GM23338 (cell line): ENCODE measurements around the gene CFAP58. TPM values are rescaled to one million over a fixed set of nuclear protein-coding genes. Genes with fewer than 3 reads are reported as not detected.

Source experiments
- ATAC-seq: fragments of 200-7000 bp; cut with Tn5 transposase; 3 replicates; pipeline ENCODE4 v1.9.1; 2020
- DNase-seq: peaks from one replicate; pipeline ENCODE4 v3.0.0-alpha.2; 2015; ENCODE audit warnings: low spot score
- H2AFZ ChIP-seq: fragments of 200-600 bp; sonication (generic); 2 replicates; pipeline ENCODE4 v1.8.0; 2016; ENCODE audit warnings: antibody characterized with exemption, mild to moderate bottlenecking, moderate library complexity
- H3F3A ChIP-seq: fragments of 200-600 bp; sonication (generic); replicated peaks from 2 replicates; pipeline ENCODE4 v1.8.0; 2017; ENCODE audit warnings: antibody characterized with exemption, mixed run types, low read depth
- H3K27ac ChIP-seq: fragments of 200-600 bp; sonication (generic); 2 replicates; pipeline ENCODE4 v1.6.1; 2016; ENCODE audit warnings: low read depth
- H3K27me3 ChIP-seq: fragments of 200-600 bp; sonication (generic); 2 replicates; pipeline ENCODE4 v1.8.0; 2016; ENCODE audit warnings: mild to moderate bottlenecking, mixed run types, moderate library complexity; ENCODE audit not compliant: insufficient read depth
- H3K36me3 ChIP-seq: fragments of 200-600 bp; sonication (generic); 2 replicates; pipeline ENCODE4 v1.8.0; 2016; ENCODE audit warnings: mild to moderate bottlenecking; ENCODE audit not compliant: insufficient read depth
- H3K4me1 ChIP-seq: fragments of 200-600 bp; sonication (generic); 2 replicates; pipeline ENCODE4 v1.8.0; 2016; ENCODE audit warnings: mild to moderate bottlenecking, moderate library complexity; ENCODE audit not compliant: insufficient read depth
- H3K4me2 ChIP-seq: fragments of 200-600 bp; sonication (generic); 2 replicates; pipeline ENCODE4 v1.7.1; 2017; ENCODE audit warnings: mixed run types
- H3K4me3 ChIP-seq: fragments of 200-600 bp; sonication (generic); 2 replicates; pipeline ENCODE4 v1.6.1; 2016; ENCODE audit warnings: mixed run types
- H3K79me2 ChIP-seq: fragments of 200-600 bp; sonication (generic); replicated peaks from 2 replicates; pipeline ENCODE4 v1.8.0; 2017; ENCODE audit warnings: mild to moderate bottlenecking; ENCODE audit not compliant: insufficient read depth
- H3K9me2 ChIP-seq: fragments of 200-600 bp; sonication (generic); 2 replicates; pipeline ENCODE4 v1.8.0; 2017; ENCODE audit not compliant: insufficient read depth
- H4K20me1 ChIP-seq: fragments of 200-600 bp; sonication (generic); replicated peaks from 2 replicates; pipeline ENCODE4 v1.8.0; 2017; ENCODE audit warnings: mild to moderate bottlenecking; ENCODE audit not compliant: insufficient read depth
- H3K27ac Mint-ChIP-seq: 2 replicates; pipeline ENCODE4 v1.8.0; 2020; ENCODE audit warnings: inconsistent platforms, mild to moderate bottlenecking, moderate library complexity, mixed read lengths
- H3K27me3 Mint-ChIP-seq: 3 replicates; pipeline ENCODE4 v1.8.0; 2022; ENCODE audit warnings: low read depth, mild to moderate bottlenecking, moderate library complexity, mixed read lengths, inconsistent platforms; ENCODE audit not compliant: insufficient read depth, poor library complexity
- H3K36me3 Mint-ChIP-seq: 3 replicates; pipeline ENCODE4 v1.8.0; 2021; ENCODE audit warnings: low read depth, mild to moderate bottlenecking, inconsistent platforms, moderate library complexity, mixed read lengths
- H3K4me1 Mint-ChIP-seq: 3 replicates; pipeline ENCODE4 v1.8.0; 2020; ENCODE audit warnings: mild to moderate bottlenecking, inconsistent platforms, mixed read lengths
- H3K4me3 Mint-ChIP-seq: 3 replicates; pipeline ENCODE4 v1.8.0; 2021; ENCODE audit warnings: moderate library complexity, mild to moderate bottlenecking, inconsistent platforms, mixed read lengths
- H3K9me3 Mint-ChIP-seq: 3 replicates; pipeline ENCODE4 v1.8.0; 2020; ENCODE audit warnings: moderate library complexity, mild to moderate bottlenecking, inconsistent platforms, mixed read lengths
- CREB1 ChIP-seq: fragments of 250-450 bp; sonication (Bioruptor Pico); IDR thresholded peaks from 2 replicates; pipeline ENCODE4 v1.5.0; 2020; ENCODE audit warnings: low read depth, mild to moderate bottlenecking, moderate library complexity
- EZH2 ChIP-seq: fragments of 200-600 bp; sonication (generic); IDR thresholded peaks from one replicate; pipeline ENCODE4 v1.8.0; 2017; ENCODE audit warnings: antibody characterized with exemption, mild to moderate bottlenecking, low read depth; ENCODE audit not compliant: unreplicated experiment
- EZH2phosphoT487 ChIP-seq: fragments of 200-600 bp; sonication (generic); IDR thresholded peaks from one replicate; pipeline ENCODE4 v1.8.1; 2018; ENCODE audit warnings: antibody characterized with exemption; ENCODE audit not compliant: unreplicated experiment
- JUNB ChIP-seq: IDR thresholded peaks from one replicate; pipeline ENCODE4 v1.6.1; 2016; ENCODE audit warnings: antibody characterized with exemption; ENCODE audit not compliant: unreplicated experiment
- NANOG ChIP-seq: IDR thresholded peaks from 2 replicates; pipeline ENCODE4 v1.6.1; 2016; ENCODE audit warnings: antibody characterized with exemption, borderline replicate concordance
- POLR2AphosphoS5 ChIP-seq: IDR thresholded peaks from 2 replicates; pipeline ENCODE4 v1.6.1; 2016; ENCODE audit warnings: antibody characterized with exemption, low read depth
- REST ChIP-seq: IDR thresholded peaks from one replicate; pipeline ENCODE4 v1.6.1; 2018; ENCODE audit warnings: antibody characterized with exemption; ENCODE audit not compliant: unreplicated experiment
- STAT1 ChIP-seq: IDR thresholded peaks from one replicate; pipeline ENCODE4 v1.6.1; 2016; ENCODE audit warnings: antibody characterized with exemption; ENCODE audit not compliant: unreplicated experiment
- ZNF114 ChIP-seq: fragments of 250-450 bp; sonication (Bioruptor Pico); IDR thresholded peaks from 2 replicates; pipeline ENCODE4 v1.5.0; 2020; ENCODE audit warnings: mild to moderate bottlenecking, moderate library complexity
- ZNF462 ChIP-seq: fragments of 250-450 bp; sonication (Bioruptor Pico); IDR thresholded peaks from 2 replicates; pipeline ENCODE4 v1.5.0; 2020; ENCODE audit warnings: mild to moderate bottlenecking, moderate library complexity
- polyA plus RNA-seq: library from polyadenylated mRNA; unstranded; fragments of >200 nt; fragmentation: Nextera tagmentation; extraction: Ambion mirVana; gene quantifications from 2 replicates; pipeline ENCODE4 v1.2.1, GENCODE V29; 2016
- total RNA-seq: library from RNA; depleted of rRNA; stranded (reverse); fragments of >200 nt; shearing (Covaris generic); gene quantifications from 2 replicates; pipeline ENCODE4 v1.2.3, GENCODE V29; 2014

CFAP58 gene
- total and polyA plus RNA-seq, 2 experiments from 2014 or later = 0.63 to 0.89 TPM

- peaks cover 5% of the 10 kb centered on the region for H3K27me3 Mint-ChIP-seq
- Histone ChIP-seq H3K4me1 (peaks cover 3% of the 10 kb centered on the region; the same call in 1 of the 2 replicates), H3K36me3 (no peaks in the 10 kb centered on the region), H3K79me2 (no peaks in the 10 kb centered on the region), H3K27me3 (no peaks in the 10 kb centered on the region), H3K4me2 (no peak overlapping the region), H3K4me3 (no peak overlapping the region), H3K9me2 (no peaks in the 10 kb centered on the region), H2AFZ (peak overlapping the region; percentile 76; the same call in 1 of the 2 replicates), H3K27ac (no peak overlapping the region), H4K20me1 (no peaks in the 10 kb centered on the region), H3F3A (no peaks in the 10 kb centered on the region)
- no peak overlapping the region for H3K4me3 Mint-ChIP-seq
- no peaks in the 10 kb centered on the region for H3K36me3 Mint-ChIP-seq
- DNase-seq = no peak
- no peaks in the 10 kb centered on the region for H3K9me3 Mint-ChIP-seq
- peak; percentile 58 for ATAC-seq
- H3K4me1 Mint-ChIP-seq = peaks cover 9% of the 10 kb centered on the region; the same call in 2 of the 3 replicates
- TF ChIP-seq JUNB = no peak
- no peak for TF ChIP-seq STAT1
- no peak overlapping the region for H3K27ac Mint-ChIP-seq
These were observed 134.8 kb downstream of the CFAP58 start for GRCh38 chr10:104488439-104488832.

GRCh38 chr10:104492329-104492940 lies 138.8 kb downstream of the CFAP58 start:
- no peak overlapping the region for H3K27ac ChIP-seq
- H3K4me2 ChIP-seq = no peak overlapping the region
- peaks cover 4% of the 10 kb centered on the region; the same call in 1 of the 2 replicates for H3K4me1 ChIP-seq
- peaks cover 9% of the 10 kb centered on the region; the same call in 2 of the 3 replicates for H3K4me1 Mint-ChIP-seq
- no peak overlapping the region for H3K4me3 Mint-ChIP-seq
- ATAC-seq (no peak), DNase-seq (no peak)
- peaks cover 7% of the 10 kb centered on the region for H3K27me3 Mint-ChIP-seq
- H3K4me3 ChIP-seq = no peak overlapping the region
- H3F3A ChIP-seq = no peaks in the 10 kb centered on the region
- no peaks in the 10 kb centered on the region for H3K27me3 ChIP-seq
- H3K36me3 Mint-ChIP-seq = no peaks in the 10 kb centered on the region; the same call in 2 of the 3 replicates
- TF ChIP-seq REST = no peak
- no peak for TF ChIP-seq NANOG
- TF ChIP-seq ZNF462 (CRISPR knock-in tag) = no peak
- TF ChIP-seq EZH2 = no peak
- TF ChIP-seq EZH2phosphoT487 = no peak
- no peak for TF ChIP-seq ZNF114 (CRISPR knock-in tag)
- no peak for TF ChIP-seq CREB1 (CRISPR knock-in tag)
- TF ChIP-seq STAT1 = no peak
- TF ChIP-seq POLR2AphosphoS5 = no peak
- H2AFZ ChIP-seq = peak overlapping the region; percentile 43; the same call in 1 of the 2 replicates
- H3K79me2 ChIP-seq = no peaks in the 10 kb centered on the region
- 0 out of 2 replicates have a peak, but pooled peaks cover 4% of the 10 kb centered on the region for H3K9me2 ChIP-seq
- no peaks in the 10 kb centered on the region for H3K36me3 ChIP-seq
- H4K20me1 ChIP-seq = no peaks in the 10 kb centered on the region
- H3K27ac Mint-ChIP-seq = no peak overlapping the region
- peaks cover 16% of the 10 kb centered on the region; the same call in 2 of the 3 replicates for H3K9me3 Mint-ChIP-seq
